GM19193 (cell line): Measurements from ENCODE around the gene LRRC4B.

Source experiments
- POLR2A ChIP-seq: IDR thresholded peaks from 4 replicates; pipeline ENCODE4 v1.6.1; 2011; ENCODE audit not compliant: insufficient read depth, insufficient read length; ENCODE audit errors: extremely low read depth

Gene LRRC4B

GRCh38 chr19:50516964-50517703 is 51.1 kb downstream of the LRRC4B start:
- no peak for TF ChIP-seq POLR2A

DNA sequence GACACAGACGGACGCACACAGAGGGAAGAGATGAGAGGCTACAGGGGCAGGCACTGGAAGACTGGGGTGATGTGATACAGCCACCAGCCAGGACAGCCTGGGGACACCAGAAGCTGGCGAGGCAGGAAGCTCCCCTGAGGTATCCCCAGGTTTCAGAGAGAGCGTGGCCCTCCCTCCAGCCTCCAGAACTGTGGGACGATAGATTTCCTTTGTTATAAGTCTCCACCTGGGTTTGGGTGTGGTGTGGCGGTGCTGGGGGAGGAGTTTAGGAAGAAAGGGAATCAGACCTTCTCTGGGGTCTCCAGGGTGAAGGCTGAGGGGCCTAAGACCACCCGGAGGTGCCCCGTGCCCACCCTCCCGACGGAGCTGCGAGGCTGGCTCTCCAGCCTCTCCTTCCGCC is 51.8 kb downstream of the LRRC4B start:
- TF ChIP-seq POLR2A: no peak

DNA sequence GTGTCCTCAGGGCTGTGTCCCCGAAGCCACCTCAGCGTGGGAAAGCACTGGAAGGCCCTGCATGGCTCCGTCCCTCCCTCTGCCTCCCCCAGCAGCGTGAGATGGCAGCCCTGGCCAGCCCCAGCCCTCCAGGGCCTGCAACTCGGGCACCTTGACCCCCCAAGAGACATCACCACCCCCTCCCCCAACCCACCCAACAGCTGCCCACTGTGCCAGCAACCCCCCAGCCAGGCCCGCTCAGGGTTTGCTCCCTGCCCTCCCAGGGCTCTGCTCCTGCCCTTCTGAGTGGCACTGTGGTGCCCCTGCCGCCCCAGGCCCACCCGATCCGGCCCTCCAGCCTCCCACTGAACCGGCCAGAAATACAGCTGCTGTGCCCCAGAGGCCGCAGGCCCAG is 53.1 kb downstream of the LRRC4B start:
- TF ChIP-seq POLR2A: no peak

GRCh38 chr19:50514346-50515167 is 53.7 kb downstream of the LRRC4B start:
- no peak for TF ChIP-seq POLR2A

- no peak for TF ChIP-seq POLR2A
These were observed 54.4 kb downstream of the LRRC4B start, which contains the start of gene ASPDH for GRCh38 chr19:50513746-50514345. TSS of gene ASPDH (minus strand) at chr19:50513913. CDS start at chr19:50513823, 90 bp downstream.

DNA sequence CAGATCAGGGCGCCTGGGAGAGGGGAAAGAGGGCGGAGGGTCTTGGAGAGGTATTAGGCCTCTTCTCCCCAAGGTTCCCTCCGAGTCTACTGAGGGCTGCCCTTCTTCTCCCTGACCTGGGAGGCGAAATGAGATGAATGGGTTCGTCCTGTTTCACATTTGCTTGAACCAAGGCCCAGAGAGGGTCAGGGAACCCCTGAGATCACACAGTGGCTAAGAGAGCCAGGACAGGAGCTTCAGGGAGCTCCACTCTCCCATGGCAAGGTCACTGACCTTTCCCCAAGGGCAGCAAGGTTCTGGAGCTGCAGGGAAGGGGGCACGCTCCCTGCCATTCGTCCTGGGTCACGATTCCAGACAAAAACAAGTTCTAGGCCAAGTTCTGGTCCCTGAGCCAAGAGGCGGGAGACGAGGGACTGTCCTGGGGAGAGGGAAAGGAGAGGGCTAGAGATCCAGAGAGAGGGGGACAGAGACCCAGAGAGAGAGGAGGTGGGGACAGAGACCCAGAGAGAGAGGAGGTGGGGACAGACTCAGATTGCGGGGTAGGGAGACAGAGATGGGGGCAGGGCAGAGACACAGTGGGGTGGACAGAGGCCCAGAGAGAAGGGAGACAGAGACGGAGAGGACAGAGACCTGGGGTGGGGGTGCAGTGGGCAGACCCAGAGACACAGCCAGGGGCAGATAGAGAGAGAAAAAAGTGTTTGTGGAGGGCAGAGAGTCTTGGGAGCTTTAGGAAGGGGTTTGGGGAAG is 55.1 kb downstream of the LRRC4B start:
- no peak for TF ChIP-seq POLR2A

DNA sequence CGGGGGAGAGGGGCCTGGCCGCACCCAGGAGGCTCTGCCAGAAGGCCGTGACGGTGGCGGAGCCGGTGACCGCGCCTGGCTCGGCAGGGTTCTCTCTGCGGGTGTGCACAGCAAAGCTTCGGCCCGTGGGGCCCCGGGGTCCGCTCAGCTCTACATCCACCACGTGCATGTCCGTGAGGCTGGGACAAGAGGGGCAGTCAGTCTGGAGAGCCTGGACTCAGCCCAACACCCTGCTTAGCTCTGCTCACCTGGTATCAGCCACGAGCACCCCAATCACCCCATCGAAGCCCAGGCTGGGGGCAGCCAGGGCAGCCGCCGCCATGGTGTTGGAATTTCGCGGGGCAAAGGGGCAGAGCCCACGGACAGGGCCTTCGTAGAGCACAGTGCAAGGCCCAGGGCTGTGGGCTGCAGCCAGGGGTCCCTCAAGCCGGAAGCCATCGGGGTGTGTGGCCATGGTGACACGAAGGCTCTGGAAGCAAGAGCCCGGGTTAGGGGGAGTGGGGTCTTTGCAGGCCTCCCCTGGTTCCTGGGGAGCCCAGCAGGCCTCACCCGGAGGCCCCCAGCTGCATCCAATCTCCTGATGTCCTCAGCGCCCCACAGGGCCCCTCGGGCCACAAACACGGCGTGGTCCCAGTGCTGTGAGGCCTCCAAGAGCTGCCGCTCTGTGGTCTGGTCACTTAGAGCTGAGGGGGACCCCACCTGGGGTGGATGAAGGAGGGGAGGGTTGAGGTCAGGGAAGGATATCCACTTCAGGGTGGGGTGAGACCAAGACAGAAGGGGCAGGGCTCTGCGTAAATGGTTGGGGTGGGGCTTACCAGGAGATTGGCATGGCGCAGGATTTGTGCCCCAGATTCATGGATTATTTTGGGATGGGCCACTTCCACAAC is 55.9 kb downstream of the LRRC4B start:
- TF ChIP-seq POLR2A: no peak

DNA sequence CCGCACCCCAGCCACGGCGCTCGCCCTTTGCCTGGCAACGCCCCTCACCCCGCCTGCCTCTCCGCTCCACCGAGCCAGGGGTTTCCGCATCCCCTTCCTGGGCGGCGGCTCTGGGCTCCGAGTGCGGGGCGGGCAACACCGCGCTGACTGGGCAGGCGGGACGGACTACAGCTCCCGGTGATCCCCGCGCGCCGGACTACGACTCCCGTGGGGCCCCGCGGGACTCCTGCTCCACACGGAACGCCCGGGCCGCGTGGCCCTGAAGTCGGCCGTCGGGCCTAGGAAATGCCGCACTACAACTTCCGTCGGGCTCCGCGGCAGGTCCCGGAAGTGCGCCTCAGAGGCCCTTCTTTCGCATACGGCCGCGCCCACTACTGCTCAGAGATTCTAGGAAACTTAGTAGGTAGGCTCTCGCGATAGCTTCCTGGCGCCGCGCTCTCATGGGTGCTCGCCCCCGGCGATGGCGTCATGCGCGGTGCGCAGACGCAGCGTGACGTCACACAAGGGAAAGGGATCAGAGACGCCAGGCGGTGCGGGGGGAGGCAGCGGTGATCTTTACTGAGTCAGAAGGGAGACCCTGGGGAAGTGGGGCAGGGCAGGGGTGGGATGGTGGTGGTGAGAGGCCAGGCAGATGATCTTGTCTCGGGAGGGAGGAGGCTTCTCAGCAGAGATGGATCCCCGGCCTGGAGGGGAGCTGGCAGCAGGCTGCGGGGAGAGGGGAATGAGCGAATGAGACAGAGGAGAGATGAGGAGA is 57.0 kb downstream of the LRRC4B start, which contains the start of gene JOSD2:
JOSD2 (minus strand) TSS at position 123 of the 754 bp plus-strand sequence. CDS start 760 bp downstream, outside the sequence.
- peak; percentile 50 for TF ChIP-seq POLR2A

GRCh38 chr19:50510700-50511068 is 57.6 kb downstream of the LRRC4B start:
- no peak for TF ChIP-seq POLR2A

DNA sequence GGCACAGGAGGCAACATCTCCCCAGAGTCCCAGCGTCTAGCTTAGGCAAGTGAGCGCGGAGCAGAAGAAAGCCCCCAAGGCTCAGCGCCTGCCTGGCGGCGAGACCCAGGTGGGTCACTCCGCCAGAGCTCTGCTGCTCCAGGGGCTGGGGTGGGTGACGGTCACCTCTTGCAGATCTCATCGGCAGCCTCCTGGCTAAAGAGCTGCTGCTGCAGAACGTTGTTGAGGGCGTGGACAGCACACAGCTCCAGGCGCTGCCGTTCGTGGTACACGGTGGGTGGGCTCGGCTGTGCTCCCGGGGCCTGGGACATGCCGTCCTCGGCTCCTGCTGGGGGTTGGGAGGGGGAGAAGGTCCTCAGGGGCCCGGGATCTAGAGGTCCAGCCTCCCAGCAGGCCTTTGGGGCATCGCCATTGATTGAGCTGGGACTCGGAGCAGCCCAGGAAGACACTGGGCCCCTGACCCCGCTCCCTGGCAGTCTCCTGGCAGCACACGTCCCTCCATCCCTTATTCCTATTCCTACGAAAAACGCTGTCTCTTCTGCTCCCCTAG is 58.0 kb downstream of the LRRC4B start:
- TF ChIP-seq POLR2A: no peak

GRCh38 chr19:50509366-50509765 is 58.9 kb downstream of the LRRC4B start:
- TF ChIP-seq POLR2A: no peak

GRCh38 chr19:50508843-50509190 is 59.4 kb downstream of the LRRC4B start:
- TF ChIP-seq POLR2A: no peak

- no peak for TF ChIP-seq POLR2A
These were observed 60.9 kb downstream of the LRRC4B start for GRCh38 chr19:50507376-50507775.
